Neural progenitor cell (in vitro differentiated cells): ENCODE measurements around the gene CORO6. TPM values are rescaled to one million over a fixed set of nuclear protein-coding genes. Genes with fewer than 3 reads are reported as not detected.

ENCODE experiments used
- DNase-seq: peaks from one replicate; pipeline ENCODE4 v3.0.0-alpha.2; 2016; ENCODE audit warnings: low spot score
- H2AFZ ChIP-seq: fragments of 200-600 bp; sonication (generic); replicated peaks from 2 replicates; pipeline ENCODE4 v1.6.1; 2016; ENCODE audit warnings: antibody characterized with exemption
- H3F3A ChIP-seq: fragments of 200-600 bp; sonication (generic); 2 replicates; pipeline ENCODE4 v1.6.1; 2016; ENCODE audit warnings: antibody characterized with exemption, low read depth
- H3K27ac ChIP-seq: fragments of 200-600 bp; sonication (generic); 2 replicates; pipeline ENCODE4 v1.5.1; 2016; ENCODE audit warnings: mild to moderate bottlenecking
- H3K27me3 ChIP-seq: fragments of 200-600 bp; sonication (generic); 2 replicates; pipeline ENCODE4 v1.6.1; 2016; ENCODE audit warnings: mild to moderate bottlenecking, moderate library complexity
- H3K36me3 ChIP-seq: fragments of 200-600 bp; sonication (generic); 2 replicates; pipeline ENCODE4 v1.5.1; 2016
- H3K4me1 ChIP-seq: fragments of 200-600 bp; sonication (generic); 2 replicates; pipeline ENCODE4 v1.6.1; 2016; ENCODE audit warnings: mixed run types
- H3K4me2 ChIP-seq: fragments of 200-600 bp; sonication (generic); 2 replicates; pipeline ENCODE4 v1.6.1; 2016
- H3K4me3 ChIP-seq: fragments of 200-600 bp; sonication (generic); 2 replicates; pipeline ENCODE4 v1.5.1; 2016
- H3K79me2 ChIP-seq: fragments of 200-600 bp; sonication (generic); 2 replicates; pipeline ENCODE4 v1.6.1; 2016; ENCODE audit warnings: low read depth
- H3K9ac ChIP-seq: fragments of 200-600 bp; sonication (generic); 2 replicates; pipeline ENCODE4 v1.6.1; 2016
- H3K9me3 ChIP-seq: fragments of 200-600 bp; sonication (generic); 2 replicates; pipeline ENCODE4 v1.5.1; 2016; ENCODE audit warnings: low read depth
- H4K20me1 ChIP-seq: fragments of 200-600 bp; sonication (generic); 2 replicates; pipeline ENCODE4 v1.6.1; 2016; ENCODE audit warnings: low read depth
- H3K27ac Mint-ChIP-seq: 3 replicates; pipeline ENCODE4 v1.8.0; 2021; ENCODE audit warnings: mixed read lengths
- H3K27me3 Mint-ChIP-seq: 2 replicates; pipeline ENCODE4 v1.8.0; 2022; ENCODE audit warnings: low read depth, mild to moderate bottlenecking, inconsistent platforms, moderate library complexity, mixed read lengths; ENCODE audit not compliant: insufficient read depth
- H3K36me3 Mint-ChIP-seq: 3 replicates; pipeline ENCODE4 v1.8.0; 2021; ENCODE audit warnings: mixed read lengths
- H3K4me1 Mint-ChIP-seq: 3 replicates; pipeline ENCODE4 v1.8.0; 2021; ENCODE audit warnings: mixed read lengths
- H3K4me3 Mint-ChIP-seq: 3 replicates; pipeline ENCODE4 v1.8.0; 2021; ENCODE audit warnings: mild to moderate bottlenecking, moderate library complexity, mixed read lengths
- H3K9me3 Mint-ChIP-seq: 3 replicates; pipeline ENCODE4 v1.8.0; 2020; ENCODE audit warnings: mixed read lengths
- CTCF ChIP-seq: fragments of 200-600 bp; sonication (generic); IDR thresholded peaks from 2 replicates; pipeline ENCODE4 v1.5.1; 2017; ENCODE audit warnings: antibody characterized with exemption, mild to moderate bottlenecking
- EZH2 ChIP-seq: fragments of 200-600 bp; sonication (generic); IDR thresholded peaks from 2 replicates; pipeline ENCODE4 v1.6.1; 2017; ENCODE audit warnings: antibody characterized with exemption, mild to moderate bottlenecking, moderate library complexity
- EZH2phosphoT487 ChIP-seq: fragments of 200-600 bp; sonication (generic); IDR thresholded peaks from 2 replicates; pipeline ENCODE4 v1.6.1; 2017; ENCODE audit warnings: antibody characterized with exemption
- total RNA-seq: library from RNA; depleted of rRNA; stranded (reverse); fragments of >200 nt; gene quantifications from 2 replicates; pipeline ENCODE4 v1.2.3, GENCODE V29; 2015; ENCODE audit warnings: low replicate concordance

CORO6 gene
- total RNA-seq, 1 donor from 2014 or later, result 3.9 TPM

DNA sequence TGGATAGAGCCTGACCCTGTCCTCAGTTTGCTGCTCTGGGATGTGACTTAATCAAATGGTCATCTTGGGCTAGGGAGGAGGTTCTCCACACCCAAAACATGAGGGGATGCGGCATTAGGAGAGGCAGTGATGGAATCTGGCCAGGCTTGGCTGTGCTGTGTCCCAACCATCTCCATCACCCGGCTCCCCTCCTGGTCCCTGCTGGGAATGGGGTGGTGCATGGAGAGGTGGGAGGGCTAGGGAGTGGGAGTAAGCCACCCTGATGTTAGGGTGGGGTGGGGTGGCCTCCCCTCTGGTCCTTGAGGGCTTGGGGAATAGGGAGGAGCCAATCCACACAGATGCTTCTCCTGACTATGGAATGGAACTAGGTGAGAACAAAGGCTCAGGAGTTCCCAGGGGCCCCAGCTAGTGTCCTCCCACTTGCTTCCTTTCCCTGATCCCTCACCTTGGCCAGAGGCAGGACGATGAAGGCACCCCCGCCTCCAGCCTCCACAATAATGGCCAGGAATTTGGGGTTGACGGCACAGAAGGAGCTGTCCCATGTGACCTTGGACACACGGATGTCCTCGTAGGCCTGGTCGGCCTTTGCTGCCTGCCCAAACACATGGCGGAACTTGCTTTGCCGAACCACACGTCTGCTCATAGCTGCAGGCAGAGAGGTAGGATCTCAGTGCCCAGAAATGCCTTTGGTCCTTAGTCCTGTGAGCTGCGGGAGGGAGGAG, 1.8 kb downstream of the CORO6 start:
- no peak for DNase-seq
- Histone ChIP-seq H3K79me2 (no peaks in the 10 kb centered on the region), H3F3A (peaks cover 33% of the 10 kb centered on the region), H3K36me3 (no peaks in the 10 kb centered on the region), H3K27me3 (peaks cover 84% of the 10 kb centered on the region), H3K4me1 (peaks cover 15% of the 10 kb centered on the region), H4K20me1 (peaks cover 11% of the 10 kb centered on the region), H3K27ac (no peak overlapping the region), H3K9me3 (no peaks in the 10 kb centered on the region), H2AFZ (no peak overlapping the region), H3K4me3 (no peak overlapping the region), H3K4me2 (no peak overlapping the region), H3K9ac (no peak overlapping the region)
- Mint-ChIP-seq H3K4me3 (peak overlapping the region; percentile 85), H3K36me3 (peaks cover 3% of the 10 kb centered on the region), H3K4me1 (peaks cover 30% of the 10 kb centered on the region), H3K27ac (no peak overlapping the region), H3K27me3 (peaks cover 32% of the 10 kb centered on the region), H3K9me3 (no peaks in the 10 kb centered on the region)
- no peak for TF ChIP-seq EZH2
- TF ChIP-seq CTCF, result no peak
- TF ChIP-seq EZH2phosphoT487, result no peak

GRCh38 chr17:29620271-29620670, 2.4 kb downstream of the CORO6 start:
- Histone ChIP-seq H3F3A (peaks cover 33% of the 10 kb centered on the region), H3K36me3 (no peaks in the 10 kb centered on the region), H3K79me2 (no peaks in the 10 kb centered on the region), H3K9me3 (no peaks in the 10 kb centered on the region), H3K9ac (no peak overlapping the region), H3K4me1 (peaks cover 16% of the 10 kb centered on the region), H3K4me3 (no peak overlapping the region), H3K27me3 (peaks cover 91% of the 10 kb centered on the region), H3K4me2 (no peak overlapping the region), H2AFZ (no peak overlapping the region), H4K20me1 (peaks cover 11% of the 10 kb centered on the region), H3K27ac (no peak overlapping the region)
- H3K27me3 Mint-ChIP-seq, result peaks cover 30% of the 10 kb centered on the region
- DNase-seq, result no peak
- H3K27ac Mint-ChIP-seq, result no peak overlapping the region
- H3K36me3 Mint-ChIP-seq, result no peaks in the 10 kb centered on the region
- H3K9me3 Mint-ChIP-seq, result no peaks in the 10 kb centered on the region
- no peak overlapping the region for H3K4me3 Mint-ChIP-seq
- TF ChIP-seq EZH2 (no peak), CTCF (no peak), EZH2phosphoT487 (no peak)
- H3K4me1 Mint-ChIP-seq, result peaks cover 31% of the 10 kb centered on the region

GRCh38 chr17:29619251-29619650, 3.5 kb downstream of the CORO6 start:
- Histone ChIP-seq H2AFZ (no peak overlapping the region), H3K27me3 (peaks cover 92% of the 10 kb centered on the region)
- H3K9me3 Mint-ChIP-seq, result no peaks in the 10 kb centered on the region

More at GRCh38 chr17:29619251-29619650, 3.5 kb downstream of the CORO6 start:
- no peak overlapping the region for H3K27ac Mint-ChIP-seq
- Histone ChIP-seq H4K20me1 (peaks cover 11% of the 10 kb centered on the region), H3K4me2 (no peak overlapping the region), H3K36me3 (no peaks in the 10 kb centered on the region), H3K79me2 (no peaks in the 10 kb centered on the region), H3K9ac (no peak overlapping the region), H3K4me1 (peaks cover 21% of the 10 kb centered on the region), H3K27ac (no peak overlapping the region), H3F3A (peaks cover 35% of the 10 kb centered on the region), H3K9me3 (no peaks in the 10 kb centered on the region), H3K4me3 (no peak overlapping the region)
- peak; percentile 57 for DNase-seq
- peaks cover 35% of the 10 kb centered on the region for H3K27me3 Mint-ChIP-seq
- no peak overlapping the region for H3K4me3 Mint-ChIP-seq
- H3K4me1 Mint-ChIP-seq, result peaks cover 41% of the 10 kb centered on the region
- no peaks in the 10 kb centered on the region for H3K36me3 Mint-ChIP-seq
- TF ChIP-seq EZH2phosphoT487, result no peak
- TF ChIP-seq CTCF, result peak; percentile 50
